Measurements from ENCODE around the gene SMYD2.

The SMYD2 gene

DNA sequence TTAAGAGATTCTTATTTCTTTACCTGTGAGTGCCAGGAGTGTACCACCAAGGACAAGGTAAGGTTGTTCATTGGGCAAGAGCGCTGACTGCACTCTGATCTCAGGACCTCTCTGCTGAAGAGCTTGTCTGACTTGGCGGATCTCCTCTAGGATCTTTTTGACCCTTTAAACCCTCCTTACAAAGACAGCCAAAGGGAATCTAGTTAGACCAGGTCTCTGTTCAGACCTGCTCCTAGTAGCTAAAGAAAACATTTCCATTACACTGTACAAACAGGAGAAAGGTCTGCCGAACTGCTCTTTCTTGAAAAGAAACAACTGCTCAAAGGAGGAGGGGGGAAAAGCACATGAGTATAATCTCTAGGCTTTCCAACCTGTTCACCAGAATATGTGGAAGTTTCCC, 49.3 kb downstream of the SMYD2 start:
- DNase-seq = no peak

DNA sequence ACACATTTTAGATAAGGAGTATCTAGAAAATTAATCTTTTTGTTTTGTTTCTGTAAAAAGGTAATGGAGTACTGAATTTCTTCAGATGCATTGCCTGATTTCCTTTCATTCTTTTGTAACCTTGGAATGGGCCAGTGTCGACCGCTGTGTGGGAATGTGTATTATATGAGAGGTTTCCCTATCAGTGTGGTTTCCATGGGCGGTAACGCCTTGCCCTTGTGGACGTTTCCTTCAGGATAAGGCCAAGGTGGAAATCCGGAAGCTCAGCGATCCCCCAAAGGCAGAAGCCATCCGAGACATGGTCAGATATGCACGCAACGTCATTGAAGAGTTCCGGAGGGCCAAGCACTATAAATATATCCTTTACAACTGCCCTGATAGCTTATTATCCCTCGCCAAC, 49.8 kb downstream of the SMYD2 start:
- DNase-seq = no peak

DNA sequence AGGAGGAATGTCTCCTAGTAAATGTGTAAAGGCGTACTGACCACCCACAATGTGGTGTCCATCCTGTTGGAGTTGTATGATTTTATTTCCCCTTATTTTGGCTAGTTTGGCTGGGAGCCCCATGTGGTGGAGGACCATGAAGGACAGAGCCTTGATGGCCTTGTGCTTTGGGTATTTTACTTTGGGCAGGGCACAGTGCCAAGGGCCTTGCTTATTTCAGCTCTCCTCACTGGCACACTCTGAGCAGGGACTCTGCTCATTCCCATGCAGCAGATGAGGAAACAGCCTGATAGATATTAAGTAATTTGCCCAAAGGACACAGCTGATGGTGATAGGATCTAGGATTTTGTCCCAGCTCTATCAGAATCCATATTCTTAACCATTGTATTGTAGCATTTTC, 50.2 kb downstream of the SMYD2 start:
- DNase-seq = no peak

DNA sequence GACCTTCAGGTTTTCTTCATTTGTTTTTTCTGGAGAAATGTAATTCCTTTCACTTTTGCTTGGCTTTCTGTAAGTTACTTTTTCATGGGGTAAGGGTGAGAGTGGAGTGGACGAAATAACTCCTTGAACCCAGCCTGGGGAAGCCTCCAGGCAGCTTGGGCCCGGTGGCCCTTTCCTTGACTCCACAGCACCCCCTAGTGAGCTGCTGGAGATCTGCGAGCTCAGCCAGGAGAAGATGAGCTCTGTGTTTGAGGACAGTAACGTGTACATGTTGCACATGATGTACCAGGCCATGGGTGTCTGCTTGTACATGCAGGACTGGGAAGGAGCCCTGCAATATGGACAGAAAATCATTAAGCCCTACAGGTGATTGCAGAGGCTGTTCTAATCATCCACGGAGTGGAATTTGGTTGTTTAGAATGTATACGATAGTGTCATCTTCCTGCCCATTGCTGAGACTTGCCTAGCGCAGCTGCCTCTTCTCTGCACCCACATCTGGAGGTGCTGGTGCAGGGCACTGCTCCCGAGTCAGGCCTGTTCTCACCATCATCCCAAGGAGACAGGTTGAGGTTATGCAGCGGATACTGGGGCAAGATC, 51.0 kb downstream of the SMYD2 start:
- no peak for DNase-seq

DNA sequence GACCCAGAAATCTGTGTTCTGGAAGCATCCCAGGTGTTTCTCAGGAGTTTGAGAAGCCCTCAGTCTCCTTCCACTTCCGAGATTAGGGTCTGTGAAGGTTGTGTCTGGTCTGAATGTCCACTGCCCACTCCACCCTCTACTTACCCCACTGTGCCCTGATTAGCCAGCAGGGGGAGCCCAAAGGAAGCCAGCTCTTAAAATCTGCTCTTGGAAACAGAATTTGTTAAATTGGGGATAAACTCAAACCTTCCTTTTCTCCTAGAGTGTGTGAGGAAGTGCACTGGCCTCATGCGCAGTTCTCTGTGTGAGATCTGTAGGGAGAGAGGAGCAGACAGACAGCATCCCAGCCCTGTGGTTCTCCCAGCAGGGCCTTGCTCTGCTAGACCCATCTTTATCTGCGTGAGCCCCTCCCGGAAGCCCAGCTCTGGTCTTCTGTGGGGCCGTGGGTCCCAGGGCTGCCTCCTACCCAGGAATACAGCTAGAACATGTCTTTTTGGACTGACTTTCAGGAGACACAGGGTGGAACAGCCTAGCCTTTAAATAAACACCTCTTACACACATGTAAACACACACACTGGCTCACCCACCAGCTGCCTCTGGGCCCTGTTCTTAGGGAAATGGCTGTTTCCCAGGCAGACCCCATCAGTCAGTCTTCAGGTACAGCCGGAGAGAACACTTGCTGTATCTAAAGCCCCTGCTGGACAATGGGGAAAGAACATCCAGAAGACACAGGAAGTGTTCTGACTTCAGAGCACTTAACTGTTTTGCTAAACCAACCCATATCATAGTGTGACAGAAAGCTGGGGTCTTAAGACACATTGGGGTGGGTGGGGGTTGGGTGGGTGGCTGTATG, 52.2 kb downstream of the SMYD2 start:
- no peak for DNase-seq

DNA sequence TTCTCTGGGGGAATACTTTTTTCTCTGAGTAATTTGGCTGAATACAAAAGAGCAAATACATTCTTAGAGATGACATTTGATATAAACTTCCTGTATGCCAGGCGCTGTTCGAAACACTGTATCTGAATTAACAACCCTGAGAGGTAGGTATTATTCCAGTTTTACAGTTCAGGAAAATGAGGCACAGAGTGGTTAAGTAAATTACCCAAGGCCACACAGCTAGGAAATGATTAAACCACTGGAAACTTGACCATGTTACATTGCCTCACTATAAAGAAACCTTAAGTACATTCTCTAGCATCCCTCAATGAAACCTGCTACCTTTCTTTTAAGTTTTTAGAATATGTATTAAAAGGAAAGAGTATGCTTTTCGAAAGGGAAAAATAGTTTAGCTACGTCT, 54.6 kb downstream of the SMYD2 start:
- no peak for DNase-seq

DNA sequence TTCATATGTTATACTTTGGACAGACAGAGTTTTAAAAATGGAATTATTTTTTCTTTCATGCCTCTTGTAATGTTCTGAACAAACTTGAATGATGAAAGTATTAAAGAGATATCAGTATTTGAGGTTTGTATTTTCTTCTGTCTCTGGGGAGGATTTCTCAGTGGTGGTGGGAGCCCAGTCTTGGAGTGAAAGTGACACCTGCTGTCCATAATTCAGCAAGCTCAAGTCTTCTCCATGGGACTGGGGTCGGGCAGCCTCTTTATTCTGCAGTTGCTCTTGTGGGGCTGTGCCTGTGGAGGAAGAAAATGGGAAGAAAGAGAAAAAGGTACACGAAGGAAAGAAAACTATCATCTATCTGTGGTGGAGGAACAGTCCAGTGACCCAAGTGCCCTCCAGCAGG, 56.1 kb downstream of the SMYD2 start:
- no peak for DNase-seq

DNA sequence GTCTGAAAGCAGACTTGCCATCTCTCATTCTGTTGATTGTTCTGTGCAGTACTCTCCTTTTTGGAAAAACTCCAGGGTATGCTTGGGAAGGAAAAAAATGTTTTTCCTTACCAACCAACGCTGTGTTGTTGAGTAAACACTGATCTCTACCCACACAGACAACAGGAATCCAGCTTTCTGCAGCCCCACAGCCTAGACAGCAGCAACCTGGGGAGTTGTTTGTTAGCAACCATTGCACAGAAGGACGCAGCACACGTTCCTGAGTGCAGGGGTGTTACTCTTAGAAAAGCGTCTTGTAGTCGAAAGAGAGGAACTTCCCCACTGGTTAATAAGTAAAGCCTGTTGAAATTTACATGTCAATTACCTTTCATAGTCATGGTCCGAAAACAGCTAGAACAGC, 56.6 kb downstream of the SMYD2 start:
- DNase-seq = no peak

DNA sequence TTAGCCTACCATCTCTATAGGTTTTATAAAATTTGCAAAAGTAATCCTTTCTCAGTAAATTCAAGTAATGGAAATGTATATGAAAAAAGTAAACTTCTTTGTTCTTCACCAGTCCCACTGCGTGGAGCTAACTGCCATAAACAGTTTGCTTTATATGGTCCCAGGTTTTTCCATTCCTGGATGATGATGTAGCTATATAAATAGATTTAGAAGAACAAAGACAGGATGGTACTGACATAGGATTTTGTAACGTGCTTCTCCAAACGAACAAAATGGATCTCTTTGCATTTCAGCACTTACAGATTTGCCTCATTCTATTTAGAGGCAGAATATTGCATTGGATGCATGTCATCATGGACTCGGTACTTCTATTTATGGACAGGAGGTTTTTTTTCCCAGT, 57.3 kb downstream of the SMYD2 start:
- no peak for DNase-seq

DNA sequence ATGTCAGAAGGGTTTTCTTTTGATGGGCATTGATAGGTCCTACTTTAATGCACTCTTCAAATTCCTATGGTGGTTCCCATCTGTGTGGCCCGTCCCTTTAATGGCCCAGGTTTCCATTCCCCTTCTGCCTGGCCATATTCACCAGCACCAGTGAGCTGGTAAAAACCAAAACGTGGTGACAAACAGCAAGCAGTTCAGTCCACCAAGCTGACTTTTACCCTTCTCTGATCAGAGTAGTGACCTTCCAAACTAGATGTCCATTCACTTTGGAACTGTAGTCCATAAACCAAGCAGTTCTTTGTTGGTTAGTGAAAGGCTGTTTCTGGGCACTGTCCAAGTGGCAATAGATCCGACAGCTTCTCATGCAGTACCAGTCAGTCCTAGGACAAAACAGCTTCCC, 60.5 kb downstream of the SMYD2 start:
- no peak for DNase-seq

DNA sequence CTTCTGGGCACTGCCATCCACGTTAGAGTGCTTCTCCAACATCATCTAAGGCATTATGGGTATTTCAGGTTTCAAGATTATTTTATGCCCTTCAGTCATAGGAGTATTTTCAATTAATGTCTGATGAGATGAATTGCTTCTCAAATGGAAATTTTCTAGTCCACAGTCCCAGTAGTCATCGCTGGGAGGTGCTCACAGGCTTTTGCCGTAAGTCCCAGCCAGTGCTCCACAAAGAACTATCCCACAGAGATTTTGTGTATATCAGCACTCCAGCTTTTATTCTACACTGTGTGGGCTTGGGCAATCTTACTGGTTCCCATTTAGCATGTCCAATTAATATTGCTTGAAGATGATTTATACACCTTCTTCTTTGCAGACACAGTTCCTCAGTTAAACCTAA, 61.0 kb downstream of the SMYD2 start:
- no peak for DNase-seq

DNA sequence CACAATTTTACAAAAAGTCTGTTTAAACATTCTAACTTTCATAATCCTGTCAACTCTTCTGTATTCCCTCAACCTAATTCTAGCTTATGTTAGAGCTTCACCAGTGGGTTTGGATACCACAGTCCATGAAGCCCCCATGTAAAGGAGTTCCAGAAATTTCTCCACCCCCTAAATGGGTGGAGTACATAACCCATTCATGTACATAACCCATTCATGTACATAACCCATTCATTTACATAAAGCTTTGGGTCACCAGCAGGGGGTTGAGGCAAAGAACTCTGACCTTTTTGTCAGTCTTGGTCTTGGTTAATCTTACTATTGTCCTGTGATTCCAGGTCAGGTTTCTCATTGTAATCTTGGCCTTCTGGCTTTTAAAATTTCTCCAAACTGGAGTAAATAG, 61.6 kb downstream of the SMYD2 start:
- no peak for DNase-seq

DNA sequence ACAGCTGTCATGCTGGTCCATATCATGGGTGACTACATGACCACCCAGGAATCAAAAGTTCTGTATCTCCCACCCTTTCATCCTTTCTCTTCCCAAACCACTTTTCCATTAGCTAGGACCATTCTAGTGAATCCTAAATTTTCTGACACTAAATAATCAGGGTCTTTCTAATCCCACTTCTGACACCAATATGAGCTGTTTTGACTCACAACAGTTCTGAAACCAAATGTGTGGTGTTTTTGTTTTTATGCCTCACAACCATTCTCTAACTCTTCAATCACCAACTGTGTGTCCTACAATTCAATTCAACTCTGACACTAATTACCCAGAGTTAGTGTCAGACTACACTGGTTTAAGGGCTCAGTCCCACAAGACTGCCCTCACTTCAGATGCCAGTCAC, 63.9 kb downstream of the SMYD2 start:
- DNase-seq = no peak

DNA sequence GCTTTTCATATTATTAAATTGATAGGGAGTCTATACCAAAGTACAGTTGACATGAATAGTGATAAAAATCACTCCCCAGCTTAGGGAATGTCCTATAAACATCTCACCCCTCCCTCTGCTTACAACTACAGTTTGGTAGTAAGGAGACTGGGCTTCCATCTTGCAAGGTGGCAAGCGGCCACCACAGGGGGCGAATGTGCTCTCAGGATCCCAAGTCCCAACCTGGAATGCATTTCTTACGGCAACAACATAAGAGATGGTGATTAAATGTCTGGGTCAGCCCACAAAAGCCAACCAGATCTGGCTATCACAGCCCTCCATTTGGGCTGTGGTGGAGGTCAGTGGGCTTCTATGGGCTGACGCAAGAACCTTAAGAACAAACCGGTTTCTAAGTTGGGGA, 68.0 kb downstream of the SMYD2 start:
- no peak for DNase-seq

DNA sequence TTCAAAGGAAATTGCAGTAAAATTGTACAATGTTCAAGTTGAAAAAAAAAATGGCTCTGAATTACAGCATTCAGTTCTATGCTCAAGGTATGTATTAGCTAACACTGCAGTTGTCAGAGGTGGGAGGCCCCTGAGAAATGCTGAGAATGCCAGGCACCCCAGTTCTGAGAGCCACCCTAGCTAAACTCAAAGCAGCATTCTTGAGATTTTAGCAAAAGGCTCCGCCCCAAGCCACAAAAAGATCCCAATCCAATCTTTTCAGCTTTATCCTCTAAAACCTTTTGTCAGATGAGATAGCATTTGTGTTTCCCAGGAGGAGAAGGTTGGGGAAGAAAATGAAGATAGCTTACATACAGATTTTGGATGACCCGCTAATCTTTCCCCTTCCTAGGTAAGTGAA, 68.8 kb downstream of the SMYD2 start:
- DNase-seq = no peak

DNA sequence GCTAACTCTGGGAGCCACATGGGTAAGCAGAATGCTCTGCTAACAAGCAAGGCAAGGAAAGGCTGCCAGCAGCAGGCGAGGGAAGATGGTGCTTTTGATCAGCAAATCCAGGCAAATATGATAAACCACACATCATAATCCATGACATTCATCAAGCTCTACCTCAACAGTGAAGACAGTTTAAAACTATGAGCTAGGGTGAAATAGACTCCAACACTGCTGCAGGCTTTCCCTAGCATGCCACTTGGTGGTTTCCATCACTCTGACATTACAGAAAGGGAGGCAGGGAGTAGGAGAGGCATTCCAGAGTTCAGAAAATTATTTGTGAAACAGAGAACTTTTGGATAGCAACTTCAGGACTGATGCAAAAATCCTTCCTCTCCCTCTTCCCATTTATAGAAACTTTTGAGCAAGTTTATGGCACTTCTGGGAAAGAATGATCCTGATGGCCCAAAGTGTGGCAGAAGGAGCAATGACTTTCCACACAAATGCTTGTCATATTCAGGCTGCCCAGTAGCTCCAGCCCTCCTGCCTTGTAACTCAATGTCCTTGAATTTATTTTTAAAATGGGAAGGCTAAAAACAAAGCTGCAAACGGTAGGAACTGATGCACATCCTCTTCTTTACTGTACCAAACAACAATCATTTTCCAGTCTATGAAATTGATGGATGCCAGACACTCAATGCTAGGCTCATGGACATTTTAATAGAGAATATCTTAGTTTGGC, 70.8 kb downstream of the SMYD2 start:
- DNase-seq = no peak

DNA sequence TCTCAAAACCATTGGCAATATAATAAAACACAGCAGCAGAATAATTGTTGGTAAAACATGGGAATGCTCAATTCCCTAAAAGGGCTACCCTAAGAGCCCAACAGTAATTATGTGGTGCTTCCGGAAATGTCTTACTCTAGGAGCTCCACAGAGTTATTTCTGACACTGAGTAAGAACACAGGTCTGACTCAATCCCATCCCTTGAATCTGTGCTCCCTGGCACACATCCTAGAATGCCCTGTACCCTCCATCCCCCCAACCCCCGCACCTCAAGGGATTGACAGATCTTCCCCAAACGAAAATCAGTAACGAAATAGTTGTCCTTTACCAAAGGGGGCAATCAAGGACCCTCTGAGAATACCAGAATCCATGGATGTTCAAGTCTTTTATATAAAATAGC, 71.9 kb downstream of the SMYD2 start:
- DNase-seq = no peak

DNA sequence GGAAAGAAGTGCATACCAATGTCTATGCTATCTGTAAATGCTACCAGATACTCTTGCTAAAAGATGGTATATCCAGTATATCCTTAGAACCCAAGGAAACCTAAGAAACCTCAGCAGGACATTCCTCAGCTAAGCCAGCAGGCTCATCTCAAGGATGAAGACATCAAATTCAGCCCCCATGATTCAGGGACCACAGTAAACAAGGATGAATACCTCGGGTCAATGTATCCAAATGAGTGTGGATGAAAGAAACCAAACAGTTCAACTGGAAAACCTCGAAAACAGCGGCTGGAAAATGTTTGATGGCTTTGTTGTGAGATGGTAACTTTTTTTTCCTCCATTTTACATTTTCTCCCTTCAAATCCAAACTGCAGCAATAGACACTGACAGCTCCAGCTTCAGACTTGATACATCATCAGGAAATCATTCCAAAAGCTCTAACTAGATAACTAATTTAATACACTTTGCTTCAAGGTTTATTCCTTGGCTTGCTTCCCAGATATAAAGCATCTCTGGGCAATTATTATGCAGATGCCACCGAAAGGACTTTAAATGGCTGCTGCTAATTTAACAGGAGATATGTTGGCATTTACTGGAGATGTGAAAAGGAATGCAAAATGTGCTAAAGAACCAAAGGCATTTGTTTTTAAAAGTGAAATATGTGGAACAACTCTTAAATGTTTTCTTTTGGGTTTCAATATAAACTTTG, 73.6 kb downstream of the SMYD2 start:
- no peak for DNase-seq

DNA sequence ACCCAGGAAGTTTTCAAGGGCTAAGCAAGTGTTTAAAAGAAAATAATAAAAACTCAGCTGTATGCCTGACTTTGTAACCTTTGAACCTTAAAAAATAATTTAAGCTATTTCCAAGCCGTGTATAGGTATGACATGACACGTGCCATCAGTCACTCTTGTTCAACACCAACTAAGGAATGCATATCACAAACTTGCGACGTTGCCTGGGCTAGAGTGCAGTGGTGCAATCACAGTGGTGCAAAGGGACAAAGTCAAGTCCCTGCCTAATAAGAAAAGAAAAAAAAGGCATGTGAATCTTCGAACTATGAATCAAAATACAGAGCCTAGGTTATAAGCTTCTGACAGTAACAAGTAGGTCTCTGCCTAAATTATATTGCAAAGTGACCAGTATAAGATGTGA, 79.2 kb downstream of the SMYD2 start:
- no peak for DNase-seq

DNA sequence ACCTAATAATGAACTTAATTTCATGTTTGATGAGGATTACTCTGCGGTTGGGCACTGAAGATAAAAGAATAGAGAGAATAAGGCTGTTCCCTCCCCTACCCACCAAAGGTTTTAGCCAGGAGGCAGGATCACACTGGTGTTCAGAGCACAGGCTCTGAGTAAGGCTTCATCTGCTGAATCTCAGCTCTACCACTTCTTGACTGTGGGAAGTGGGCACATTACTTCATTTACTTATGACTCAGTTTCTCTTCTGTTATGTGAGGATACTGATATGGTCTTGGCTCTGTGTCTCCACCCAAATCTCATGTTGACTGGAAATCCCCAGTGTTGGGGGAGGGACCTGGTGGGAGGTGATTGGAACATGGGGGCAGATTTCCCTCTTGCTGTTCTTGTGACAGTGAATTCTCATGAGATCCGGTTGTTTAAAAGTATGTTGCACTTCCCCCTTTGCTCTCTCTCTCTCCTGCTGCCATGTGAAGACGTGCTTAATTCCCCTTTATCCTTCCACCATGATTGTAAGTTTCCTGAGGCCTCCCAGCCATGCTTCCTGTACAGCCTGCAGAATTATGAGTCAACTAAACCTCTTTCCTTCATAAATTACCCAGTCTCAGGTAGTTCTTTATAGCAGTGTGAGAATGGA, 79.7 kb downstream of the SMYD2 start:
- DNase-seq = no peak

DNA sequence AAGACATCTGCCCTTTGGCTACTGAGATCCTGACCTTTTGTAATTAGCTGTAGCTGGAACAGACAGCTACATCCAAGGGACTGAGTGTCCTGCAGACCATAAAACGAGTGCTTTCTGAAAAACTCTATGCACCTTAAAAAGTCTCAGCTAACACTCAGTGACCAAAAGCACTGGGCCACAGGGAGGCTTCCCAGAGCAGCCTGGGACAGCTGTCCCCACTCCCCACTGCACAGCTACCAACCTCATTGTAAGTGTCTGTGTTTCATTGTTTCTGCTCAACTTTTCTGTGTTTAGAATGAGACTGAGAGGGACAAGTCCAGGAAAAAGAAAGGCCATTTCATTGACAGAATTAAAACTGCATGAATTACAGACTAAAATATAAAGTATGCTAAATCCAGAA, 80.7 kb downstream of the SMYD2 start:
- no peak for DNase-seq

DNA sequence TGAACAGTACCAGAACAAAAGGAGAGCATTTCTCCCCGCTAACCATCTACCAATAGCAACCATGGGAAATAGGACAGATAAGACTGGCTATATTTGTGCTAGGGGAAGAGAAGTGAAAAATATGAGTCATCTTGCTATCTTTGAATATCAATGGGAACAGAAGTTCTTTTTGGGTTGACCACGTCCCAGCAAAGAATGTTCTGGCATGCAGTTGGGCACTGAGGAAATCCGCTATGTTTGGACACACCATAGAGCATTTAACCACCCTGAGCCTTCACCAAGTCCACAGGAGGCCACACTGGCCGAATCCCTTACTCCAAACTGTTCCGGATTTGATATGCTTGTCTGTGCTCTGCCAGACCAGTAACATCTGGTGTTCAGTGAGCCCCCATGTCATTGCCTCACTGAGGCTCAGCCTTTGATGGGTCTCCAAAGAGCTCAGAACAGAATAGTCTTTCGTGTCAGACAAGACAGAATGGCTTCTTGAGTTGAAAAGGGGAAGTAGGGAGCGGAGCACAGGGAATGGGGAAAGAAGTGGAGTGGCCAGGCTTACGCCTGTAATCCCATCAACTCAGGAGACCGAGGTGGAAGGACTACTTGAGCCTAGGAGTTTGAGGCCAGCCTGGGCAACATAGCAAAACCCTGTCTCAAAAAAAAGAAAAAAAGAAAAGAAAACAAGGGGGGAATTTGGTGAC, 81.4 kb downstream of the SMYD2 start:
- no peak for DNase-seq

All from NCI-H1930 (cell line).